ENCODE data around the gene NUBPL.

GRCh38 chr14:31884238-31884637, 323.0 kb downstream of the NUBPL start:
- no peak for TF ChIP-seq CTCF (IDR thresholded peaks at IDR 0.05)
- TF ChIP-seq POLR2A (IDR thresholded peaks at IDR 0.05) = no peak
